Liver (tissue), 3 donors: ENCODE measurements around the gene SYT15.

ENCODE experiments used
- EGR1 ChIP-seq, 2 donors: IDR thresholded peaks; 2 replicates each; pipeline ENCODE4 v1.6.1; 2016 to 2018; ENCODE audit warnings: antibody characterized with exemption in 2 of 2, low read depth in 2 of 2
- FOXA1 ChIP-seq: IDR thresholded peaks from 2 replicates; pipeline ENCODE4 v1.6.1; 2016; ENCODE audit warnings: antibody characterized with exemption
- GABPA ChIP-seq, 2 donors: IDR thresholded peaks in 1 of 2; conservative IDR thresholded peaks in 1 of 2; 2 replicates each; pipeline ENCODE4 v1.6.1; 2016; ENCODE audit warnings: antibody characterized with exemption in 2 of 2, mild to moderate bottlenecking in 1 of 2, moderate library complexity in 1 of 2
- JUND ChIP-seq, 2 donors: IDR thresholded peaks; 2 replicates each; pipeline ENCODE4 v1.6.1; 2016; ENCODE audit warnings: antibody characterized with exemption in 2 of 2
- MAX ChIP-seq: IDR thresholded peaks from 2 replicates; pipeline ENCODE4 v1.6.1; 2016; ENCODE audit warnings: antibody characterized with exemption
- RAD21 ChIP-seq, 2 donors: IDR thresholded peaks; 2 replicates each; pipeline ENCODE4 v1.6.1; 2016; ENCODE audit warnings: antibody characterized with exemption in 2 of 2, mild to moderate bottlenecking in 2 of 2
- REST ChIP-seq: IDR thresholded peaks from 2 replicates; pipeline ENCODE4 v1.6.1; 2016; ENCODE audit warnings: antibody characterized with exemption, mild to moderate bottlenecking
- SP1 ChIP-seq: IDR thresholded peaks from 2 replicates; pipeline ENCODE4 v1.6.1; 2018; ENCODE audit warnings: antibody characterized with exemption, mild to moderate bottlenecking
- TAF1 ChIP-seq: conservative IDR thresholded peaks from 2 replicates; pipeline ENCODE4 v1.6.1; 2016; ENCODE audit warnings: antibody characterized with exemption, mild to moderate bottlenecking
- YY1 ChIP-seq: IDR thresholded peaks from 2 replicates; pipeline ENCODE4 v1.6.1; 2016; ENCODE audit warnings: antibody characterized with exemption, mild to moderate bottlenecking
- ZBTB33 ChIP-seq: IDR thresholded peaks from 2 replicates; pipeline ENCODE4 v1.6.1; 2016; ENCODE audit warnings: antibody characterized with exemption
- TF ChIP-seq, protein P1 (sequence below): fragments of 150-350 bp; IDR thresholded peaks from 2 replicates; pipeline ENCODE4 v1.5.1; 2017; ENCODE audit warnings: improper control_type of control experiment, low read depth, low read length; ENCODE audit not compliant: missing input control
- TF ChIP-seq, protein P2 (sequence below): IDR thresholded peaks from 2 replicates; pipeline ENCODE4 v1.6.1; 2016; ENCODE audit warnings: antibody characterized with exemption
- donor health status: healthy.
- donor health status: healthy.

DNA sequence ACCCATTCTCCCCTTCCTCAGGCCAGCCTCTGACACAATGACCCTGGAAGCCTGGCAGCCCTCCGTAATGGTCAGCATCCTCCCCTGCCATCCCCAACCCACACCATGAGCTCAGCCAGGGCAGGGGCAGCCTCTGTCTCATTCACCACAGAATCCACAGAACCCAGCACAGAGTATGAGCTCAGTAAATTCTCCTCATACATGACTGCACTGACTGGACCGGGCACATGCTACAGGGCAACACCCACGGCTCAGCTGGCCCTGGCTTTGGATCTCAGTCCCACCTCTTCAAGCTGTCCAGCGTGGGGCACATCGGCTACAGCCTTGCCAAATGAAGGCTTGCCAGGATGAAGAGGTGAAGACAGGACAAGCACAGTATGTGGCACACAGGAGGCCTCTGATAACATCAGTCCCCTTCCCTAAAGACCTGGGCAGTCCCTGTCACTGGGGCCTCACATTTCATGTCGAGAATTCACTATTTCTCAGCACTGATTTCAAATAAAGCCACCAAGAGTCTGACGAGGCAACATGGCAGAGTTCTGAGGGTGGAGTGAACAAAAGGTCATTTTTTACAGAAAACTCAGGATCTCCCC, 30.3 kb upstream of the SYT15 start:
- TF ChIP-seq REST (no peak), ZBTB33 (no peak), EGR1 (IDR thresholded peaks at IDR 0.05; ENCODE audit: low read depth in 2 of 2) (no peak), RAD21 (IDR thresholded peaks at IDR 0.05) (no peak), TAF1 (no peak), FOXA1 (no peak), JUND (IDR thresholded peaks at IDR 0.05) (no peak), MAX (no peak), SP1 (no peak), YY1 (no peak), GABPA (IDR thresholded peaks at IDR 0.05 in 1 of 2, conservative IDR thresholded peaks at IDR 0.05 in 1 of 2) (no peak)
- TF ChIP-seq, protein P1, sequence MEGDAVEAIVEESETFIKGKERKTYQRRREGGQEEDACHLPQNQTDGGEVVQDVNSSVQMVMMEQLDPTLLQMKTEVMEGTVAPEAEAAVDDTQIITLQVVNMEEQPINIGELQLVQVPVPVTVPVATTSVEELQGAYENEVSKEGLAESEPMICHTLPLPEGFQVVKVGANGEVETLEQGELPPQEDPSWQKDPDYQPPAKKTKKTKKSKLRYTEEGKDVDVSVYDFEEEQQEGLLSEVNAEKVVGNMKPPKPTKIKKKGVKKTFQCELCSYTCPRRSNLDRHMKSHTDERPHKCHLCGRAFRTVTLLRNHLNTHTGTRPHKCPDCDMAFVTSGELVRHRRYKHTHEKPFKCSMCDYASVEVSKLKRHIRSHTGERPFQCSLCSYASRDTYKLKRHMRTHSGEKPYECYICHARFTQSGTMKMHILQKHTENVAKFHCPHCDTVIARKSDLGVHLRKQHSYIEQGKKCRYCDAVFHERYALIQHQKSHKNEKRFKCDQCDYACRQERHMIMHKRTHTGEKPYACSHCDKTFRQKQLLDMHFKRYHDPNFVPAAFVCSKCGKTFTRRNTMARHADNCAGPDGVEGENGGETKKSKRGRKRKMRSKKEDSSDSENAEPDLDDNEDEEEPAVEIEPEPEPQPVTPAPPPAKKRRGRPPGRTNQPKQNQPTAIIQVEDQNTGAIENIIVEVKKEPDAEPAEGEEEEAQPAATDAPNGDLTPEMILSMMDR: no peak
- TF ChIP-seq, protein P2, sequence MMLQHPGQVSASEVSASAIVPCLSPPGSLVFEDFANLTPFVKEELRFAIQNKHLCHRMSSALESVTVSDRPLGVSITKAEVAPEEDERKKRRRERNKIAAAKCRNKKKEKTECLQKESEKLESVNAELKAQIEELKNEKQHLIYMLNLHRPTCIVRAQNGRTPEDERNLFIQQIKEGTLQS: no peak
